ENCODE results near the gene TRRAP. TPM values are rescaled to one million over a fixed set of nuclear protein-coding genes. Genes with fewer than 3 reads are reported as not detected.

Gene TRRAP
- total and polyA plus RNA-seq, 4 donors = 4.3 to 22.7 (median 10.1) TPM

DNA sequence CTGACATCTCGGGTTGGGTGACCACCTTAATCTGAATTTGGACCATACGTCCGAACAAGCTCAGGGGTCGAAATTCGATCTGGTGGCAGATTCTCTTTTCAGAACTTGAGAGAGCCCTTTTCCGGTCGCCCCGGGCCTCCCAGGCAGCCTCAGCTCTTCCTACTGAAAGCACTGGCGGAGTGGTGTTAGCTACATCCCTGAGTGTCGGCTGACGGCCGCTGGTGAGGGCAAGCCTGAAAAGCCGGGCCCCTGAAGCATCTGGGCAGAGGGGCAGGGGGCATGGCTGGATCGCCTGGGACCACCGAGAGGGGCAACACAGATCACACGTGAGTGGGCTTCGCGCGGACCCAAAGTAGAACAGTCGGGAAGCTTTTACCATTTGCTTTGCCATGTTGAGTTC lies 149.5 kb downstream of the TRRAP start:
- no peak overlapping the region for H3K4me3 ChIP-seq (ENCODE audit: low read depth in 1 of 3, low read length in 3 of 3)
- no peaks in the 10 kb centered on the region for H3K9me3 ChIP-seq (ENCODE audit: control insufficient read depth in 4 of 4, low read length in 3 of 4)
- TF ChIP-seq GABPA (IDR thresholded peaks at IDR 0.05 in 1 of 2, conservative IDR thresholded peaks at IDR 0.05 in 1 of 2) (no peak), HNF4A (conservative IDR thresholded peaks at IDR 0.05) (no peak)
- TF ChIP-seq, protein P1, sequence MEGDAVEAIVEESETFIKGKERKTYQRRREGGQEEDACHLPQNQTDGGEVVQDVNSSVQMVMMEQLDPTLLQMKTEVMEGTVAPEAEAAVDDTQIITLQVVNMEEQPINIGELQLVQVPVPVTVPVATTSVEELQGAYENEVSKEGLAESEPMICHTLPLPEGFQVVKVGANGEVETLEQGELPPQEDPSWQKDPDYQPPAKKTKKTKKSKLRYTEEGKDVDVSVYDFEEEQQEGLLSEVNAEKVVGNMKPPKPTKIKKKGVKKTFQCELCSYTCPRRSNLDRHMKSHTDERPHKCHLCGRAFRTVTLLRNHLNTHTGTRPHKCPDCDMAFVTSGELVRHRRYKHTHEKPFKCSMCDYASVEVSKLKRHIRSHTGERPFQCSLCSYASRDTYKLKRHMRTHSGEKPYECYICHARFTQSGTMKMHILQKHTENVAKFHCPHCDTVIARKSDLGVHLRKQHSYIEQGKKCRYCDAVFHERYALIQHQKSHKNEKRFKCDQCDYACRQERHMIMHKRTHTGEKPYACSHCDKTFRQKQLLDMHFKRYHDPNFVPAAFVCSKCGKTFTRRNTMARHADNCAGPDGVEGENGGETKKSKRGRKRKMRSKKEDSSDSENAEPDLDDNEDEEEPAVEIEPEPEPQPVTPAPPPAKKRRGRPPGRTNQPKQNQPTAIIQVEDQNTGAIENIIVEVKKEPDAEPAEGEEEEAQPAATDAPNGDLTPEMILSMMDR (IDR thresholded peaks at IDR 0.05; ENCODE audit: low read depth, low read length, missing input control) = no peak
- TF ChIP-seq, protein P2, sequence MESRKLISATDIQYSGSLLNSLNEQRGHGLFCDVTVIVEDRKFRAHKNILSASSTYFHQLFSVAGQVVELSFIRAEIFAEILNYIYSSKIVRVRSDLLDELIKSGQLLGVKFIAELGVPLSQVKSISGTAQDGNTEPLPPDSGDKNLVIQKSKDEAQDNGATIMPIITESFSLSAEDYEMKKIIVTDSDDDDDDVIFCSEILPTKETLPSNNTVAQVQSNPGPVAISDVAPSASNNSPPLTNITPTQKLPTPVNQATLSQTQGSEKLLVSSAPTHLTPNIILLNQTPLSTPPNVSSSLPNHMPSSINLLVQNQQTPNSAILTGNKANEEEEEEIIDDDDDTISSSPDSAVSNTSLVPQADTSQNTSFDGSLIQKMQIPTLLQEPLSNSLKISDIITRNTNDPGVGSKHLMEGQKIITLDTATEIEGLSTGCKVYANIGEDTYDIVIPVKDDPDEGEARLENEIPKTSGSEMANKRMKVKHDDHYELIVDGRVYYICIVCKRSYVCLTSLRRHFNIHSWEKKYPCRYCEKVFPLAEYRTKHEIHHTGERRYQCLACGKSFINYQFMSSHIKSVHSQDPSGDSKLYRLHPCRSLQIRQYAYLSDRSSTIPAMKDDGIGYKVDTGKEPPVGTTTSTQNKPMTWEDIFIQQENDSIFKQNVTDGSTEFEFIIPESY (IDR thresholded peaks at IDR 0.05) = no peak
- H3K4me1 ChIP-seq (ENCODE audit: control insufficient read depth in 4 of 4, insufficient read depth in 4 of 4, low read length in 3 of 4) = peaks cover 0 to 6% (median 2%) of the 10 kb centered on the region in 4 donors
- 97% methylated on average over 20 of the region's 20 CpGs for WGBS
- no peak overlapping the region for H3K27ac ChIP-seq (ENCODE audit: low read depth in 1 of 2, low read length in 2 of 2)
- DNase-seq (ENCODE audit: low spot score) = no peak
- no peaks in the 10 kb centered on the region for H3K27me3 ChIP-seq (ENCODE audit: control insufficient read depth in 4 of 4, insufficient read depth in 4 of 4, low read length in 3 of 4)
- H3K9ac ChIP-seq (ENCODE audit: low read depth in 1 of 2, low read length in 2 of 2) = no peak overlapping the region
- peaks cover 6 to 44% (median 27%) of the 10 kb centered on the region in 4 donors for H3K36me3 ChIP-seq (ENCODE audit: control insufficient read depth in 4 of 4, insufficient read depth in 3 of 4, low read depth in 1 of 4, low read length in 3 of 4)

DNA sequence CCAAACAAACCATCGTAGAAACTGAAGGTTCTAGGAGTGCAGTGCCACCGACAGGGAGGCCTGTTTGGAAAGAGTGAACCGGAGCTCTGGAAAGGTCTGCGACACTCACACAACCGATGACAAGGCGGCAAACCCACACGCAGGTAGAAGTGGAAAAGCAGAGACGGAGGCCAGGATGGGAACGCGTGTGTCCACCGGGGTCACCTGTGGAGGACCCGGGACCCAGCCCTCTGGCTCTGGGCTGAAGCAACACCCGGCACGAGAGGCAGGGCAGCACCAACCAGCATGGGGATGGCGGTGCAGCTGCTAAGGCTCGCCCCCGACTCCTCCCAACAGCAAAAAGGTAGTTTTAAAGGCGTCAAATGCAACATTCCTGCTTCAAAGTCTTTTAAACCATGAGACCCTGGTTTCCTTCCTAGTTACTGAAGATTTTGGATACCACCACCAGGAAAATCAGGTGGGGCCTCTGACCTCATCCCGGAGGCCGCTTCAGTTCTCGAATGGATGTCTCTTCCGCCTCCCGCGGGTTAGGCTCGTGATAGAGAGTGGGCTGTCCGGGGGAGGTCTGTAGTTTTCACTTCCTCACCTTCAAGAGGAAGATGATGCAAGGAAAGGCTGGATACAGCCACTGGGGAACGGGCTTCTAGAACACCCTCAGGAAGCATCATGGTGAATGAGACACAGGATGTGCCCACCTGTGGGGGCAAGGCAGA lies 150.1 kb downstream of the TRRAP start:
- DNase-seq (ENCODE audit: low spot score) = no peak
- H3K27me3 ChIP-seq (ENCODE audit: control insufficient read depth in 4 of 4, insufficient read depth in 4 of 4, low read length in 3 of 4) = no peaks in the 10 kb centered on the region
- no peaks in the 10 kb centered on the region for H3K9me3 ChIP-seq (ENCODE audit: control insufficient read depth in 4 of 4, low read length in 3 of 4)
- H3K9ac ChIP-seq (ENCODE audit: low read depth in 1 of 2, low read length in 2 of 2) = no peak overlapping the region
- WGBS = 96% methylated on average over 27 of the region's 27 CpGs
- TF ChIP-seq, protein P3, sequence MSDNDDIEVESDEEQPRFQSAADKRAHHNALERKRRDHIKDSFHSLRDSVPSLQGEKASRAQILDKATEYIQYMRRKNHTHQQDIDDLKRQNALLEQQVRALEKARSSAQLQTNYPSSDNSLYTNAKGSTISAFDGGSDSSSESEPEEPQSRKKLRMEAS (IDR thresholded peaks at IDR 0.05) = no peak
- TF ChIP-seq GABPA (IDR thresholded peaks at IDR 0.05 in 1 of 2, conservative IDR thresholded peaks at IDR 0.05 in 1 of 2) (no peak), SP1 (IDR thresholded peaks at IDR 0.05) (no peak)
- no peak overlapping the region for H3K27ac ChIP-seq (ENCODE audit: low read depth in 1 of 2, low read length in 2 of 2)
- H3K4me1 ChIP-seq (ENCODE audit: control insufficient read depth in 4 of 4, insufficient read depth in 4 of 4, low read length in 3 of 4) = peaks cover 0 to 6% (median 2%) of the 10 kb centered on the region in 4 donors
- peaks cover 8 to 50% (median 30%) of the 10 kb centered on the region in 4 donors for H3K36me3 ChIP-seq (ENCODE audit: control insufficient read depth in 4 of 4, insufficient read depth in 3 of 4, low read depth in 1 of 4, low read length in 3 of 4)
- H3K4me3 ChIP-seq (ENCODE audit: low read depth in 1 of 3, low read length in 3 of 3) = no peak overlapping the region

DNA sequence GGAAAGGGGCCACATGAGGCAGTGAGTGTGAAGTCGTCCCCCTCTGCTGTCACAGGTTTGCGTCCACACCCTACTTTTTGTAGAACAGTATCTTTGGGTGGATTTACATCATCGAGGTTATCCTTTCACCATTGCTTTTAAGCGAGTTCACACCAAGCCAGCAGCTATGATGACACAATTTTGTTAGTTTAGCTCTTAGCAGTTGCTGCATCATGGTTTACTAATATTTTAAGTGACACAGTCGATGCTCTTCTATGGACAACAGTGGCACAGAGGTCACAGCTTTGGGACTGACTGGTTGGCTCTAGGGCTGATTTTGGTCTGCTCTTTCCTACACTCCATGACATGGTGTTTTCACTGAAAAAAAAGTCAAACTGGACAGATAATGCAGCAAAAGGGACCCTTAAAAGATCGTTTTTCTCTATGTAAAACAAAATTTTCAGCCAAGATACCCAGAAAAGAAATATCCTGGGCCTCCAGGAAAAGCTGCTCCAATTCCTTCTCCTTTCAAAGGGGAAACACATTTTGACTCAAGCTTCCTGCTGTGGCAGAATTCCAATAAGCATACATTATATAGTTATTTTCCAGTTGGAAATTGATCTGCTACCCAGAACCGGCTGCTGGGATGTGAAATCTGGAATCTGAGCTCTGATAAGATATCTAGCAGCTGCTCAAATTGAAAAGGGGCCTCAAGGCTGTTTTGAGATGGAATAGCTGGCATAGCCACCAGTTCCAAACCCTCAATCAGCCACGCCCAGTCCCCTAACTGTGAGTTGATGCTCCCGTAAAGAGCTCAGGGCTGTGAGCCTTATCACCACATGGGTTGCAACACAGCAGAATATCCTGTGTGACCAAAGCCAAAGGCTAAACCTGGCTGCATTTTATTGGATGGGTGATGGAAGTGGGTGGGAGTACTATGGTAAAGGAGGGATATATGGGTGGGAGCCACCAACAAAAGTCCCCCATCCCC lies 151.4 kb downstream of the TRRAP start:
- no peaks in the 10 kb centered on the region for H3K27me3 ChIP-seq (ENCODE audit: control insufficient read depth in 4 of 4, insufficient read depth in 4 of 4, low read length in 3 of 4)
- H3K9ac ChIP-seq (ENCODE audit: low read depth in 1 of 2, low read length in 2 of 2) = no peak overlapping the region
- peaks cover 0 to 7% (median 0%) of the 10 kb centered on the region in 4 donors for H3K4me1 ChIP-seq (ENCODE audit: control insufficient read depth in 4 of 4, insufficient read depth in 4 of 4, low read length in 3 of 4)
- H3K9me3 ChIP-seq (ENCODE audit: control insufficient read depth in 4 of 4, low read length in 3 of 4) = no peaks in the 10 kb centered on the region
- peaks cover 11 to 59% (median 40%) of the 10 kb centered on the region in 4 donors for H3K36me3 ChIP-seq (ENCODE audit: control insufficient read depth in 4 of 4, insufficient read depth in 3 of 4, low read depth in 1 of 4, low read length in 3 of 4)
- no peak overlapping the region for H3K4me3 ChIP-seq (ENCODE audit: low read depth in 1 of 3, low read length in 3 of 3)
- WGBS = 89% methylated on average over 9 of the region's 9 CpGs
- no peak for DNase-seq (ENCODE audit: low spot score)
- no peak overlapping the region for H3K27ac ChIP-seq (ENCODE audit: low read depth in 1 of 2, low read length in 2 of 2)
- TF ChIP-seq NR2F2 (IDR thresholded peaks at IDR 0.05) = no peak
- TF ChIP-seq, protein P3 (IDR thresholded peaks at IDR 0.05) = no peak
- no peak for TF ChIP-seq FOXA1 (IDR thresholded peaks at IDR 0.05)
- TF ChIP-seq, protein P2 (IDR thresholded peaks at IDR 0.05) = no peak
- TF ChIP-seq JUND (IDR thresholded peaks at IDR 0.05) = no peak
- TF ChIP-seq FOXA2 (IDR thresholded peaks at IDR 0.05) = no peak
- TF ChIP-seq HNF4G (IDR thresholded peaks at IDR 0.05) = no peak
- TF ChIP-seq SP1 (IDR thresholded peaks at IDR 0.05) = no peak
- TF ChIP-seq, protein P4, sequence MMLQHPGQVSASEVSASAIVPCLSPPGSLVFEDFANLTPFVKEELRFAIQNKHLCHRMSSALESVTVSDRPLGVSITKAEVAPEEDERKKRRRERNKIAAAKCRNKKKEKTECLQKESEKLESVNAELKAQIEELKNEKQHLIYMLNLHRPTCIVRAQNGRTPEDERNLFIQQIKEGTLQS (IDR thresholded peaks at IDR 0.05) = no peak
- no peak for TF ChIP-seq RXRA (IDR thresholded peaks at IDR 0.05)
- TF ChIP-seq YY1 (IDR thresholded peaks at IDR 0.05) = no peak
